Measurements from ENCODE around the gene TMEM239.

- no peak for TF ChIP-seq REST (IDR thresholded peaks at IDR 0.05; ENCODE audit: low read depth)
- TF ChIP-seq TEAD4 (IDR thresholded peaks at IDR 0.05), result no peak
- no peak for TF ChIP-seq FOXM1 (IDR thresholded peaks at IDR 0.05; ENCODE audit: borderline replicate concordance, low read depth)
- TF ChIP-seq, protein P1, sequence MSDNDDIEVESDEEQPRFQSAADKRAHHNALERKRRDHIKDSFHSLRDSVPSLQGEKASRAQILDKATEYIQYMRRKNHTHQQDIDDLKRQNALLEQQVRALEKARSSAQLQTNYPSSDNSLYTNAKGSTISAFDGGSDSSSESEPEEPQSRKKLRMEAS (IDR thresholded peaks at IDR 0.05), result no peak
- no peak for TF ChIP-seq NFIC (IDR thresholded peaks at IDR 0.05)
Measured at GRCh38 chr20:2817891-2818595, 1.9 kb downstream of the TMEM239 start.

Measured in Ishikawa (cell line).